KMS-11 (cell line): ENCODE results near the gene GAST.

ENCODE experiments used
- H2AFZ ChIP-seq: fragments of 200-600 bp; sonication (generic); 2 replicates; pipeline ENCODE4 v1.6.1; 2016; ENCODE audit warnings: antibody characterized with exemption, mixed run types, low read depth
- H3K27ac ChIP-seq: fragments of 200-600 bp; sonication (generic); 2 replicates; pipeline ENCODE4 v1.6.1; 2016; ENCODE audit warnings: mild to moderate bottlenecking, mixed run types
- H3K27me3 ChIP-seq: fragments of 200-600 bp; sonication (generic); 2 replicates; pipeline ENCODE4 v1.6.1; 2017; ENCODE audit warnings: mild to moderate bottlenecking, low read depth, mixed run types, moderate library complexity; ENCODE audit not compliant: insufficient read depth
- H3K36me3 ChIP-seq: fragments of 200-600 bp; sonication (generic); 2 replicates; pipeline ENCODE4 v1.6.1; 2017; ENCODE audit warnings: mild to moderate bottlenecking, mixed run types; ENCODE audit not compliant: insufficient read depth
- H3K4me1 ChIP-seq: fragments of 200-600 bp; sonication (generic); 2 replicates; pipeline ENCODE4 v1.6.1; 2016; ENCODE audit warnings: mild to moderate bottlenecking, low read depth, mixed run types; ENCODE audit not compliant: poor library complexity, severe bottlenecking
- H3K4me2 ChIP-seq: fragments of 200-600 bp; sonication (generic); 2 replicates; pipeline ENCODE4 v1.7.0; 2016; ENCODE audit warnings: mild to moderate bottlenecking, mixed run types
- H3K4me3 ChIP-seq: fragments of 200-600 bp; sonication (generic); IDR thresholded peaks from 2 replicates; pipeline ENCODE4 v1.6.1; 2017; ENCODE audit warnings: low read depth, low read length, mixed read lengths; ENCODE audit not compliant: insufficient read depth
- H3K79me2 ChIP-seq: fragments of 200-600 bp; sonication (generic); 2 replicates; pipeline ENCODE4 v1.6.1; 2016; ENCODE audit warnings: low read depth, mixed run types; ENCODE audit not compliant: insufficient read depth
- H3K9ac ChIP-seq: fragments of 200-600 bp; sonication (generic); 2 replicates; pipeline ENCODE4 v1.6.1; 2016; ENCODE audit warnings: mild to moderate bottlenecking, mixed run types
- H4K20me1 ChIP-seq: fragments of 200-600 bp; sonication (generic); 2 replicates; pipeline ENCODE4 v1.6.1; 2016; ENCODE audit warnings: mild to moderate bottlenecking, mixed run types; ENCODE audit not compliant: insufficient read depth
- TF ChIP-seq, protein P1 (sequence below): fragments of 200-600 bp; sonication (generic); conservative IDR thresholded peaks from 2 replicates; pipeline ENCODE4 v1.6.1; 2017; ENCODE audit warnings: low read depth, mild to moderate bottlenecking, antibody characterized with exemption, low read length, moderate library complexity, mixed read lengths

Gene GAST

DNA sequence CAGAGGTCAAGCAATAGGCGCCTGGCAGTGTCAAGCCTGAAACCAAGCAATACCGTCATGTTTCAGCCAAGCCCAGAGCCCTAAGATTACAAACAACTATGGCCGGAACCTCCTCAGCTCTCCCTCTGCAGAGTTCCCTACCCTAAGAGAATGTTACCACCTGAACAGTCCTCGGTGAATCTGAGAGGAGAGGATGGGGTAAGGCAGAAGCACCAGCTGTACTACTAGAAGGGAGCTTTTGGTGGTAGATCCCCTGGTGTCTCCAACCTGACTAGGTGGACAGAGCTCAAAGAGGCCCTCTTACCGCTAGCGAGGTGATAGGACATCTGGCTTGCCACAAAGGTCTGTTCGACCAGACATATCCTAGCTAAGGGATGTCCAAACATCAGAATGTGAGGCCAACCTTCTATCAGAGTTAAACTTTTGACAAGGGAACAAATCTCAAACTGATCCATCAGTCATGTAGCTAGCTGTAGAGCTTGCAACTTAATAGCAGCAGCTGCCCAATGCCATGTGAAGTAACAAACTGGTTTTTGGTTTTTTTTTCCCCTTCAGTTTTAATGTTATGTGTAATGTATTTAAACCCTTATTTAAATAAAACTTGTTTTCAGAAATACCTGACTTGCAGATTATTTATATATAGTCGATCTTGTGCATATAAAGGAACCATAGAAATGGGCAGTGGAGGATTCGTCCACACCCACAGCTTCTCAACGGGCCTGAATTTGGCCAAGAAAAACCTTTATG lies 20.9 kb upstream of the GAST start:
- Histone ChIP-seq H3K4me1 (peaks cover 34% of the 10 kb centered on the region), H4K20me1 (peaks cover 27% of the 10 kb centered on the region), H3K27me3 (no peaks in the 10 kb centered on the region), H3K36me3 (peaks cover 28% of the 10 kb centered on the region; the same call in 1 of the 2 replicates), H3K4me2 (peak overlapping the region; percentile 90; the same call in 1 of the 2 replicates), H3K27ac (peak overlapping the region; percentile 98; the same call in 1 of the 2 replicates), H3K9ac (no peak overlapping the region), H2AFZ (no peak overlapping the region), H3K79me2 (peaks cover 28% of the 10 kb centered on the region), H3K4me3 (no peak overlapping the region)
- TF ChIP-seq, protein P1, sequence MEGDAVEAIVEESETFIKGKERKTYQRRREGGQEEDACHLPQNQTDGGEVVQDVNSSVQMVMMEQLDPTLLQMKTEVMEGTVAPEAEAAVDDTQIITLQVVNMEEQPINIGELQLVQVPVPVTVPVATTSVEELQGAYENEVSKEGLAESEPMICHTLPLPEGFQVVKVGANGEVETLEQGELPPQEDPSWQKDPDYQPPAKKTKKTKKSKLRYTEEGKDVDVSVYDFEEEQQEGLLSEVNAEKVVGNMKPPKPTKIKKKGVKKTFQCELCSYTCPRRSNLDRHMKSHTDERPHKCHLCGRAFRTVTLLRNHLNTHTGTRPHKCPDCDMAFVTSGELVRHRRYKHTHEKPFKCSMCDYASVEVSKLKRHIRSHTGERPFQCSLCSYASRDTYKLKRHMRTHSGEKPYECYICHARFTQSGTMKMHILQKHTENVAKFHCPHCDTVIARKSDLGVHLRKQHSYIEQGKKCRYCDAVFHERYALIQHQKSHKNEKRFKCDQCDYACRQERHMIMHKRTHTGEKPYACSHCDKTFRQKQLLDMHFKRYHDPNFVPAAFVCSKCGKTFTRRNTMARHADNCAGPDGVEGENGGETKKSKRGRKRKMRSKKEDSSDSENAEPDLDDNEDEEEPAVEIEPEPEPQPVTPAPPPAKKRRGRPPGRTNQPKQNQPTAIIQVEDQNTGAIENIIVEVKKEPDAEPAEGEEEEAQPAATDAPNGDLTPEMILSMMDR, result no peak

GRCh38 chr17:41692722-41693521 lies 19.2 kb upstream of the GAST start:
- Histone ChIP-seq H3K9ac (no peak overlapping the region), H3K27ac (no peak overlapping the region; the same call in 1 of the 2 replicates), H3K79me2 (peaks cover 28% of the 10 kb centered on the region), H3K4me3 (no peak overlapping the region), H3K27me3 (no peaks in the 10 kb centered on the region), H3K4me2 (no peak overlapping the region), H4K20me1 (peaks cover 27% of the 10 kb centered on the region), H3K4me1 (peaks cover 43% of the 10 kb centered on the region), H2AFZ (no peak overlapping the region), H3K36me3 (peaks cover 28% of the 10 kb centered on the region; the same call in 1 of the 2 replicates)
- TF ChIP-seq, protein P1, result no peak

DNA sequence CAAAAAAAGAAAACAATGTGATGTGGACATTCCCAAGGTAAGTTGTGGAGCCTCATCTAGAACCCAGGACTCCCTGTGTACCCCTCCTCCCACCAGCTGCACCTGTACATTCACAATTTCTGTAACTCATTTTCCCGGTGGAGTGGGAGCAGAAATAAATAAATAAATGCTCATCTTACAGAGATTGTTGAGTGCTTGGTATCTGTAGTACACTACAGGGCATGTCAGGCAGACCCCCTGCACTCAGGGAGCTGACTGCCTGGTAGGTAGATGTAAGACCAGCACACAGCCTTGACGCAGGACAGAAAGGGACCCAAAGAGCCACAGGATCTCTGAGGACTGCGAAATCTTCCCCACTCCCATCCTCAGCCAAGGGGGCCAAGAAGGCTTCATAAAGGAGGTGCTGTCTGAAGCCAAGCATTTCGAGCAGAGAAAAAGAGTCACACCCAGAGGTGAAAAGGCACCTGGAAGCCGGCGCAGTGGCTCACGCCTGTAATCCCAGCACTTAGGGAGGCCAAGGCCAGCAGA lies 16.9 kb upstream of the GAST start:
- peaks cover 18% of the 10 kb centered on the region for H4K20me1 ChIP-seq
- TF ChIP-seq, protein P1, result no peak
- no peak overlapping the region for H2AFZ ChIP-seq

DNA sequence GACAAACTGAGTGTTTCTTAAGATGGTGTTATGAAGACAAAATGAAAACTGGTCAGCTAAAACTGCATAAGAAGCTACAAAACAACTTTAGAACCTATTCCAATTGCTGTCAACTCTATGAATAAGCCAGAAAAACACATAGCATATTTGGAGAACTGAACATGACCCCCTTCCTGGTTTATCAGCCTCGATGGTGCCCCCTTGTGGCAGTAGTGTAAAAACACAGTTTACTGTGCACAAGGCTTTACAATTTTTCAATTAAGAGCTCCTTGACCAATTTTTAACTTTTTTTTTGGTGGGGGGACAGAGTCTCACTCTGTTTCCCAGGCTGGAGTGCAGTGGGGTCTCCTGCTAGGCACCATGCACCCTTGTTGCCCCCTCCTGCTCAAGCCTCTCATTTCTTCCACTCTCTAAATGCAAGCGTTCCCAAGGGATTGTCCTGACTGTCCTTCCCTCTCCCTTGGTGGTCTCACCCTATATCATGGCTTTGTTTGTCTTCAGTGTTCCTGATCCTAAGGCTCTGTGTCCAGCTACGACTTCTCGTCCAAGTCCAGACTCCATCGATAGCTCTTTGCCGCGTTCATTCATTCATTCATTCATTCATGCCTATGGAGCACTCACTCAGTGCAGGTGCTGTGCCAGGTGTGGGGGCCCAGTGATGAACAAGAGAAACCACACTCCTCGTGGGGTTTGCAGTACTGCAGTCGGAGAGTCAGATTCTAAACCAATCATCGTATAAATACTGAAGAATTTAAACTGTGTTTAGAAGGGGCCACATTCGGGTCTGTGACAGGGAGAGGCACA lies 16.0 kb upstream of the GAST start:
- H3K9ac ChIP-seq, result no peak overlapping the region
- H3K36me3 ChIP-seq, result peaks cover 11% of the 10 kb centered on the region; the same call in 1 of the 2 replicates
- peaks cover 31% of the 10 kb centered on the region for H3K4me1 ChIP-seq
- no peak overlapping the region for H3K4me3 ChIP-seq
- no peaks in the 10 kb centered on the region for H3K27me3 ChIP-seq
- TF ChIP-seq, protein P1, result peak; percentile 95
- peak overlapping the region; percentile 47; the same call in 1 of the 2 replicates for H3K4me2 ChIP-seq
- peaks cover 6% of the 10 kb centered on the region; the same call in 1 of the 2 replicates for H3K79me2 ChIP-seq
- no peak overlapping the region for H3K27ac ChIP-seq
- no peak overlapping the region for H2AFZ ChIP-seq
- H4K20me1 ChIP-seq, result peaks cover 9% of the 10 kb centered on the region

More for the DNA sequence above, 16.9 kb upstream of the GAST start:
- H3K4me2 ChIP-seq, result no peak overlapping the region
- peaks cover 20% of the 10 kb centered on the region; the same call in 1 of the 2 replicates for H3K36me3 ChIP-seq
- H3K79me2 ChIP-seq, result peaks cover 16% of the 10 kb centered on the region
- no peak overlapping the region for H3K4me3 ChIP-seq
- H3K9ac ChIP-seq, result no peak overlapping the region
- peaks cover 41% of the 10 kb centered on the region for H3K4me1 ChIP-seq
- no peaks in the 10 kb centered on the region for H3K27me3 ChIP-seq
- H3K27ac ChIP-seq, result no peak overlapping the region
